CD4-positive, alpha-beta T cell (primary cell): Measurements from ENCODE around the gene ZNF423. TPM values are rescaled to one million over a fixed set of nuclear protein-coding genes. Genes with fewer than 3 reads are reported as not detected.

Experiments
- ATAC-seq: fragments of 200-7000 bp; cut with Tn5 transposase; one replicate; pipeline ENCODE4 v1.10.0; 2022; ENCODE audit warnings: mild to moderate bottlenecking; ENCODE audit not compliant: poor library complexity
- CTCF ChIA-PET: fragments of 350-600 bp; sonication (Branson Sonifier 250); formaldehyde crosslinking; loops from one replicate; lab custom pipeline; 2021; ENCODE audit warnings: antibody characterized with exemption, inconsistent platforms; lab: Charles Lee
- POLR2A ChIA-PET: fragments of 350-600 bp; sonication (Branson Sonifier 250); formaldehyde crosslinking; loops from one replicate; lab custom pipeline; 2021; ENCODE audit warnings: antibody characterized with exemption, inconsistent platforms; lab: Charles Lee
- DNase-seq, 14 experiments: peaks; one replicate each; pipeline ENCODE4 v3.0.0-alpha.2; 2013 to 2020; ENCODE audit warnings: mixed read lengths in 2 of 14
- H3K27ac ChIP-seq, 2 donors: one replicate each; pipeline versions ENCODE4 v1.5.1 to v1.7.0; 2013; ENCODE audit warnings: low read length in 2 of 2, low read depth in 1 of 2, mild to moderate bottlenecking in 1 of 2
- H3K27me3 ChIP-seq, 2 experiments: 1 replicate in 1 of 2; 2 replicates in 1 of 2; pipeline versions ENCODE4 v1.6.1 to v1.7.0; 2013; ENCODE audit warnings: low read length in 2 of 2, control low read depth in 1 of 2, mild to moderate bottlenecking in 1 of 2, moderate library complexity in 1 of 2; ENCODE audit not compliant: insufficient read depth in 2 of 2, control insufficient read depth in 1 of 2
- H3K36me3 ChIP-seq: one replicate; pipeline ENCODE4 v1.6.1; 2013; ENCODE audit warnings: low read length, control low read depth; ENCODE audit not compliant: insufficient read depth
- H3K4me1 ChIP-seq: one replicate; pipeline ENCODE4 v1.6.1; 2013; ENCODE audit warnings: low read length, control low read depth; ENCODE audit not compliant: insufficient read depth
- H3K4me3 ChIP-seq: one replicate; pipeline ENCODE4 v1.5.1; 2013; ENCODE audit warnings: mild to moderate bottlenecking, low read length, moderate library complexity
- H3K9me3 ChIP-seq, 2 experiments: 1 replicate in 1 of 2; 2 replicates in 1 of 2; pipeline versions ENCODE4 v1.6.1 to v1.7.0; 2013; ENCODE audit warnings: low read length in 2 of 2, mild to moderate bottlenecking in 2 of 2, control low read depth in 1 of 2, moderate library complexity in 1 of 2; ENCODE audit not compliant: control insufficient read depth in 1 of 2, insufficient read depth in 1 of 2
- H3K27ac Mint-ChIP-seq: one replicate; pipeline ENCODE4 v1.8.0; 2020; ENCODE audit warnings: mixed read lengths
- H3K27me3 Mint-ChIP-seq: one replicate; pipeline ENCODE4 v1.8.0; 2021; ENCODE audit warnings: mixed read lengths
- H3K36me3 Mint-ChIP-seq: one replicate; pipeline ENCODE4 v1.8.0; 2021; ENCODE audit warnings: low read depth, mixed read lengths
- H3K4me1 Mint-ChIP-seq: one replicate; pipeline ENCODE4 v1.8.0; 2021; ENCODE audit warnings: low read depth, mixed read lengths
- H3K4me3 Mint-ChIP-seq: one replicate; pipeline ENCODE4 v1.8.0; 2020; ENCODE audit warnings: mild to moderate bottlenecking, mixed read lengths
- H3K9me3 Mint-ChIP-seq: one replicate; pipeline ENCODE4 v1.8.0; 2020; ENCODE audit warnings: mixed read lengths
- intact Hi-C, 2 experiments: fragments of 100-400 bp; cut with DNase I in 1 of 2; cut with micrococcal nuclease in 1 of 2; formaldehyde crosslinking; loops; one replicate each; pipeline versions ENCODE4 v1.15.1 to v1.9.0; 2023 to 2025; cut with DNase I, micrococcal nuclease
- total RNA-seq, 174 experiments: library from RNA in 2 of 174; stranded (reverse) in 2 of 174; gene quantifications; one replicate each; pipeline ENCODE4 v1.2.3 and lab custom pipeline; 2021 to 2026
- TF ChIP-seq, protein P1 (sequence below): fragments of 200-600 bp; IDR thresholded peaks from one replicate; pipeline ENCODE4 v1.8.0; 2022; ENCODE audit warnings: antibody characterized with exemption, mild to moderate bottlenecking

Gene ZNF423
- total RNA-seq, 2 experiments from 2014 or later: not detected

DNA sequence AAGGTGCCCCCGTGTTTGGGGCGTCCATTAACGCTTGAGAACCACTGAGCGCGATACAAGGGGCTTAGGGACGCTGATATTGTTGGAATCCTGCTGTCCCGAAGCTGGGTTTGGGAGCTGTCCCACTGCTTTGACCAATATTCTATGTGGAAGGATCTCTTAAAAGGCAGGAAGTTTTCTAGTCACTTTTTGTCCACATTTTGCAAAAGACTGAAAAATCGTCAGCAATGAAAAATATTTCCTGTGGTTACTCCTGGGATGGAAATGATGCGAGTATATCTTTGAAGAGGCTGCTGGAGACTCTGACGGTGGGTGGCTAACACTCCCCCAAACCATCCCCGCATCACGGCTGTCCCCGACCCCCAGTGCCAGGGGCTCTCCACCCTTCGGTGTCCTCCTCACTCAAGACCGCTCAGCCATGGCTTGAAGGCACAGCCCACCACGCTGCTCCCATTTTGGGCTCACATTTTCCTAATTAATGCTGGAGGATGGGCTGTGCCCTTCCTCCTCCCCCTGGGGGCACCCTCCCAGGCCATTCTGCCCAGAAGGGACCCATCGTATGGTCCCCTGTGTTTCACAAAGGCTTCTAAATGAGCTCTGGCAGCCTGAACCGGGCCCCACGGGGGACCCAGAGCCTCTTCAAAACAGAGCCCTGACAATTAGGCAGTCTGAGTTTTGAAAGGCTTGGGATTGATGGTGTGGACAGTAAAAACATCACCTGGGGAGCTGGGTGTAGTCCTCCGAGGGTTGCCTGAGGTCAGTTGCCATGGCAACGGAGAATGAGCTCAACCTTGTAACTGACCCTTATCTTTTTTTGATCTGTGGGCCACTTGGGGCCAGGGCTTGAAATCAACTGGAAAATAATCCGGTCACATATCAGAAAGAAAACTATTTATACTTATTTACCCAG lies 323.7 kb downstream of the ZNF423 start:
- H3K4me1 Mint-ChIP-seq: peaks cover 23% of the 10 kb centered on the region
- DNase-seq: no peak

GRCh38 chr16:49531425-49531824 lies 324.5 kb downstream of the ZNF423 start:
- DNase-seq (no peak), ATAC-seq (no peak)
- no peaks in the 10 kb centered on the region for H3K9me3 ChIP-seq
- H3K4me3 ChIP-seq: no peak overlapping the region
- CTCF ChIA-PET: no interaction called here
- no peak overlapping the region for H3K27ac ChIP-seq
- H3K36me3 ChIP-seq: no peaks in the 10 kb centered on the region
- H3K4me3 Mint-ChIP-seq: no peak overlapping the region
- TF ChIP-seq, protein P1, sequence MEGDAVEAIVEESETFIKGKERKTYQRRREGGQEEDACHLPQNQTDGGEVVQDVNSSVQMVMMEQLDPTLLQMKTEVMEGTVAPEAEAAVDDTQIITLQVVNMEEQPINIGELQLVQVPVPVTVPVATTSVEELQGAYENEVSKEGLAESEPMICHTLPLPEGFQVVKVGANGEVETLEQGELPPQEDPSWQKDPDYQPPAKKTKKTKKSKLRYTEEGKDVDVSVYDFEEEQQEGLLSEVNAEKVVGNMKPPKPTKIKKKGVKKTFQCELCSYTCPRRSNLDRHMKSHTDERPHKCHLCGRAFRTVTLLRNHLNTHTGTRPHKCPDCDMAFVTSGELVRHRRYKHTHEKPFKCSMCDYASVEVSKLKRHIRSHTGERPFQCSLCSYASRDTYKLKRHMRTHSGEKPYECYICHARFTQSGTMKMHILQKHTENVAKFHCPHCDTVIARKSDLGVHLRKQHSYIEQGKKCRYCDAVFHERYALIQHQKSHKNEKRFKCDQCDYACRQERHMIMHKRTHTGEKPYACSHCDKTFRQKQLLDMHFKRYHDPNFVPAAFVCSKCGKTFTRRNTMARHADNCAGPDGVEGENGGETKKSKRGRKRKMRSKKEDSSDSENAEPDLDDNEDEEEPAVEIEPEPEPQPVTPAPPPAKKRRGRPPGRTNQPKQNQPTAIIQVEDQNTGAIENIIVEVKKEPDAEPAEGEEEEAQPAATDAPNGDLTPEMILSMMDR: no peak
- peaks cover 23% of the 10 kb centered on the region for H3K4me1 Mint-ChIP-seq
- intact Hi-C loops: no loop called here
- H3K27ac Mint-ChIP-seq: no peak overlapping the region
- H3K4me1 ChIP-seq: peaks cover 6% of the 10 kb centered on the region
- H3K9me3 Mint-ChIP-seq: no peaks in the 10 kb centered on the region
- no peaks in the 10 kb centered on the region for H3K27me3 ChIP-seq
- H3K27me3 Mint-ChIP-seq: no peaks in the 10 kb centered on the region
- POLR2A ChIA-PET: no interaction called here
- H3K36me3 Mint-ChIP-seq: no peaks in the 10 kb centered on the region

More for the DNA sequence above, 323.7 kb downstream of the ZNF423 start:
- Mint-ChIP-seq H3K36me3 (no peaks in the 10 kb centered on the region), H3K9me3 (no peaks in the 10 kb centered on the region), H3K4me3 (no peak overlapping the region), H3K27me3 (no peaks in the 10 kb centered on the region), H3K27ac (no peak overlapping the region)
- Histone ChIP-seq H3K27me3 (no peaks in the 10 kb centered on the region), H3K36me3 (no peaks in the 10 kb centered on the region), H3K27ac (no peak overlapping the region), H3K4me3 (no peak overlapping the region), H3K4me1 (peaks cover 6% of the 10 kb centered on the region), H3K9me3 (no peaks in the 10 kb centered on the region)
- intact Hi-C loops: no loop called here
- ChIA-PET CTCF (no interaction called here), POLR2A (no interaction called here)
- no peak for ATAC-seq
- TF ChIP-seq, protein P1: no peak

DNA sequence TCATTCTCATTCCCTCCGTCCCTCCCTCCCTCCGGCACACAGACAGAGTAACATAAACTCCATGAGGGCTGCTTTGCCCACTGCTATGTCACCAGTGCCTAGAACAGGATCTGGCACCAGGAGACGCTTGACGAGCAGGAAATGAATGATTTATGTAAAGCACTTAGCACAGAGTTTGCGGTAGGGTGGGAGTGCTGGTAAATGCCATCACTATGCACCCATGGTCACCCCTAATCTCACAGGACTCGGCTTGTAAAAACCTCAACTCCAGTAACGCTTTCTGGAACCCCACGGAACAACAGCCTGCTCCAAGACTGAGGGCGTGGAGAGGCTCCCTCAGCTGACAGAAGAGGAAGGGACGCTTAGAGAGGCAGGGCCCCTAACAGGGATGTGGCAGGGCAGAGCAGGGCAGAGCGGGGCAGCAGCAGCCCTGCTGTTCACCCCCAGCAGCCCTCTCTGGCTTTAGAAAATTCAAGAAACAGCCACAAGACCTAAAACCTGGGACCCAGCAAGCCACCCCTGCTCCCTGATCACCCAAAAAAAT lies 325.4 kb downstream of the ZNF423 start:
- intact Hi-C loops: no loop called here
- CTCF ChIA-PET: no interaction called here
- Histone ChIP-seq H3K27ac (no peak overlapping the region), H3K4me1 (peaks cover 6% of the 10 kb centered on the region), H3K4me3 (no peak overlapping the region), H3K27me3 (no peaks in the 10 kb centered on the region), H3K9me3 (no peaks in the 10 kb centered on the region), H3K36me3 (no peaks in the 10 kb centered on the region)
- DNase-seq: no peak
- ATAC-seq: no peak
- no peak overlapping the region for H3K27ac Mint-ChIP-seq
- H3K9me3 Mint-ChIP-seq: no peaks in the 10 kb centered on the region
- POLR2A ChIA-PET: no interaction called here
- H3K4me1 Mint-ChIP-seq: peaks cover 23% of the 10 kb centered on the region
- H3K4me3 Mint-ChIP-seq: no peak overlapping the region
- H3K36me3 Mint-ChIP-seq: no peaks in the 10 kb centered on the region
- no peaks in the 10 kb centered on the region for H3K27me3 Mint-ChIP-seq
- TF ChIP-seq, protein P1: no peak
